ENCODE data around the gene CCNF.

Gene CCNF

GRCh38 chr16:2429034-2429770 is at the start of gene CCNF:
Gene CCNF, plus strand, starts transcription at chr16:2429447. Its CDS starts 35 bp downstream, at chr16:2429482.
- Histone ChIP-seq H3K9me3 (ENCODE audit: low read length) (no peaks in the 10 kb centered on the region), H4K20me1 (ENCODE audit: insufficient read depth, low read length) (no peaks in the 10 kb centered on the region), H2AFZ (ENCODE audit: low read length) (no peak within 1 kb of the TSS), H3K79me2 (ENCODE audit: insufficient read depth, low read length) (peaks cover 17% of the 10 kb centered on the region), H3F3A (ENCODE audit: insufficient read depth, low read length) (no peaks in the 10 kb centered on the region), H3K9ac (ENCODE audit: low read length) (peak within 1 kb of the TSS; percentile 96), H3K27me3 (ENCODE audit: insufficient read depth, low read length) (no peaks in the 10 kb centered on the region), H3K36me3 (ENCODE audit: insufficient read depth, low read length) (peaks cover 36% of the 10 kb centered on the region), H3K4me2 (ENCODE audit: low read length) (peak within 1 kb of the TSS; percentile 94), H3K27ac (ENCODE audit: low read depth, low read length, poor library complexity, severe bottlenecking) (no peak within 1 kb of the TSS), H3K4me1 (ENCODE audit: insufficient read depth, low read length, severe bottlenecking) (peaks cover 23% of the 10 kb centered on the region), H3K9me2 (ENCODE audit: low read depth, low read length) (no peaks in the 10 kb centered on the region), H3K4me3 (ENCODE audit: low read depth, low read length, poor library complexity, severe bottlenecking) (peak within 1 kb of the TSS; percentile 96)
- TF ChIP-seq EZH2 (IDR thresholded peaks at IDR 0.05; ENCODE audit: borderline replicate concordance, low read length) (no peak), CTCF (IDR thresholded peaks at IDR 0.05; ENCODE audit: low read length) (no peak)

GRCh38 chr16:2383501-2383900 is 45.7 kb upstream of the CCNF start:
- Histone ChIP-seq H3K4me2 (ENCODE audit: low read length) (no peak overlapping the region), H3K4me3 (ENCODE audit: low read depth, low read length, poor library complexity, severe bottlenecking) (no peak overlapping the region), H3K27ac (ENCODE audit: low read depth, low read length, poor library complexity, severe bottlenecking) (no peak overlapping the region), H3K36me3 (ENCODE audit: insufficient read depth, low read length) (no peaks in the 10 kb centered on the region; the same call in 1 of the 2 replicates), H3K27me3 (ENCODE audit: insufficient read depth, low read length) (peaks cover 4% of the 10 kb centered on the region; the same call in 1 of the 2 replicates), H3K9ac (ENCODE audit: low read length) (no peak overlapping the region), H3F3A (ENCODE audit: insufficient read depth, low read length) (no peaks in the 10 kb centered on the region), H2AFZ (ENCODE audit: low read length) (no peak overlapping the region), H3K79me2 (ENCODE audit: insufficient read depth, low read length) (no peaks in the 10 kb centered on the region), H3K9me3 (ENCODE audit: low read length) (no peaks in the 10 kb centered on the region; the same call in 1 of the 2 replicates), H3K4me1 (ENCODE audit: insufficient read depth, low read length, severe bottlenecking) (no peaks in the 10 kb centered on the region), H4K20me1 (ENCODE audit: insufficient read depth, low read length) (no peaks in the 10 kb centered on the region), H3K9me2 (ENCODE audit: low read depth, low read length) (no peaks in the 10 kb centered on the region)
- TF ChIP-seq CTCF (IDR thresholded peaks at IDR 0.05; ENCODE audit: low read length): no peak

GRCh38 chr16:2384426-2384825 is 44.8 kb upstream of the CCNF start:
- Histone ChIP-seq H3K9ac (ENCODE audit: low read length) (no peak overlapping the region), H3K4me3 (ENCODE audit: low read depth, low read length, poor library complexity, severe bottlenecking) (no peak overlapping the region), H3F3A (ENCODE audit: insufficient read depth, low read length) (no peaks in the 10 kb centered on the region), H3K27ac (ENCODE audit: low read depth, low read length, poor library complexity, severe bottlenecking) (no peak overlapping the region), H4K20me1 (ENCODE audit: insufficient read depth, low read length) (no peaks in the 10 kb centered on the region), H3K36me3 (ENCODE audit: insufficient read depth, low read length) (no peaks in the 10 kb centered on the region; the same call in 1 of the 2 replicates), H3K79me2 (ENCODE audit: insufficient read depth, low read length) (no peaks in the 10 kb centered on the region), H3K4me1 (ENCODE audit: insufficient read depth, low read length, severe bottlenecking) (no peaks in the 10 kb centered on the region), H3K4me2 (ENCODE audit: low read length) (no peak overlapping the region), H3K9me3 (ENCODE audit: low read length) (peaks cover 3% of the 10 kb centered on the region; the same call in 1 of the 2 replicates), H3K27me3 (ENCODE audit: insufficient read depth, low read length) (peaks cover 4% of the 10 kb centered on the region; the same call in 1 of the 2 replicates), H3K9me2 (ENCODE audit: low read depth, low read length) (no peaks in the 10 kb centered on the region), H2AFZ (ENCODE audit: low read length) (no peak overlapping the region)
- TF ChIP-seq CTCF (IDR thresholded peaks at IDR 0.05; ENCODE audit: low read length): no peak
- TF ChIP-seq EZH2 (IDR thresholded peaks at IDR 0.05; ENCODE audit: borderline replicate concordance, low read length): no peak
